SK-N-SH (cell line): Measurements from ENCODE around the gene CYP2C18. TPM values are rescaled to one million over a fixed set of nuclear protein-coding genes. Genes with fewer than 3 reads are reported as not detected.

Experiments
- CTCF ChIA-PET: fragments of 300-600, 350-600 bp; formaldehyde crosslinking; extraction: SDS; loops from one replicate; lab custom pipeline; 2021; lab: Yijun Ruan, JAX
- POLR2A ChIA-PET: fragments of 350-600 bp; sonication (Branson Sonifier 250); formaldehyde crosslinking; extraction: SDS; loops from one replicate; lab custom pipeline; 2020; ENCODE audit warnings: antibody characterized with exemption, inconsistent platforms; lab: Yijun Ruan, JAX
- DNase-seq: peaks from one replicate; pipeline ENCODE4 v3.0.0; 2012
- H2AFZ ChIP-seq: fragments of 200-600 bp; sonication (generic); 2 replicates; pipeline ENCODE4 v1.8.1; 2016; ENCODE audit warnings: antibody characterized with exemption, mild to moderate bottlenecking, low read depth
- H3F3A ChIP-seq: fragments of 200-600 bp; sonication (generic); replicated peaks from 2 replicates; pipeline ENCODE3; 2016; ENCODE audit warnings: antibody characterized with exemption, mild to moderate bottlenecking; ENCODE audit not compliant: insufficient read depth
- H3K27ac ChIP-seq, 2 experiments: fragments of 200-500 bp in 1 of 2; fragments of 200-600 bp in 1 of 2; sonication (Bioruptor generic) in 1 of 2; sonication (generic), shearing (Covaris generic) in 1 of 2; 2 replicates each; pipeline versions ENCODE4 v1.5.1 to v1.6.1; 2014 to 2016; ENCODE audit warnings: low read depth in 2 of 2, inconsistent platforms in 1 of 2, low read length in 1 of 2, mild to moderate bottlenecking in 1 of 2, mixed read lengths in 1 of 2
- H3K27me3 ChIP-seq: fragments of 200-600 bp; sonication (generic), shearing (Covaris generic); 2 replicates; pipeline ENCODE4 v1.6.1; 2016; ENCODE audit warnings: mixed run types; ENCODE audit not compliant: insufficient read depth
- H3K36me3 ChIP-seq, 2 experiments: fragments of 200-500 bp in 1 of 2; fragments of 200-600 bp in 1 of 2; sonication (Bioruptor generic) in 1 of 2; sonication (generic) in 1 of 2; replicated peaks in 1 of 2; 2 replicates each; pipeline versions ENCODE3 to v1.5.1; 2014 to 2016; ENCODE audit warnings: low read length in 1 of 2, mild to moderate bottlenecking in 1 of 2; ENCODE audit not compliant: insufficient read depth in 2 of 2, control insufficient read depth in 1 of 2
- H3K4me1 ChIP-seq, 2 experiments: fragments of 200-500 bp in 1 of 2; fragments of 200-600 bp in 1 of 2; sonication (Bioruptor generic) in 1 of 2; sonication (generic), shearing (Covaris generic) in 1 of 2; 2 replicates each; pipeline versions ENCODE4 v1.5.1 to v1.6.1; 2014 to 2016; ENCODE audit warnings: low read depth in 1 of 2, low read length in 1 of 2, mixed run types in 1 of 2; ENCODE audit not compliant: insufficient read depth in 2 of 2, control insufficient read depth in 1 of 2
- H3K4me2 ChIP-seq: fragments of 200-600 bp; sonication (generic), shearing (Covaris generic); 2 replicates; pipeline ENCODE4 v1.6.1; 2017; ENCODE audit warnings: mixed run types
- H3K4me3 ChIP-seq, 2 experiments: fragments of 200-500 bp in 1 of 2; fragments of 200-600 bp in 1 of 2; sonication (Bioruptor generic) in 1 of 2; sonication (generic), shearing (Covaris generic) in 1 of 2; 2 replicates each; pipeline versions ENCODE4 v1.5.1 to v1.8.1; 2014 to 2016; ENCODE audit warnings: low read depth in 2 of 2, inconsistent platforms in 1 of 2, low read length in 1 of 2, mild to moderate bottlenecking in 1 of 2, mixed read lengths in 1 of 2, moderate library complexity in 1 of 2
- H3K79me2 ChIP-seq: fragments of 200-600 bp; sonication (generic); 2 replicates; pipeline ENCODE4 v1.8.1; 2017; ENCODE audit warnings: mild to moderate bottlenecking; ENCODE audit not compliant: insufficient read depth
- H3K9ac ChIP-seq: fragments of 200-600 bp; sonication (generic); 2 replicates; pipeline ENCODE4 v1.6.1; 2017; ENCODE audit warnings: mixed run types
- H3K9me2 ChIP-seq: fragments of 200-600 bp; sonication (generic); 2 replicates; pipeline ENCODE4 v1.6.1; 2017; ENCODE audit warnings: mixed run types
- H3K9me3 ChIP-seq: fragments of 200-600 bp; sonication (generic); 2 replicates; pipeline ENCODE4 v1.6.1; 2017; ENCODE audit warnings: mixed run types, mild to moderate bottlenecking, moderate library complexity
- H4K20me1 ChIP-seq: fragments of 200-600 bp; sonication (generic); 2 replicates; pipeline ENCODE4 v1.6.1; 2017; ENCODE audit warnings: mild to moderate bottlenecking, mixed run types; ENCODE audit not compliant: insufficient read depth
- CTCF ChIP-seq: fragments of 200-600 bp; sonication (generic); IDR thresholded peaks from 2 replicates; pipeline ENCODE4 v1.6.1; 2017; ENCODE audit warnings: antibody characterized with exemption, mild to moderate bottlenecking, moderate library complexity
- EZH2phosphoT487 ChIP-seq: fragments of 200-600 bp; sonication (generic); IDR thresholded peaks from 2 replicates; pipeline ENCODE4 v1.6.1; 2017; ENCODE audit warnings: low read depth, mixed run types, mild to moderate bottlenecking, antibody characterized with exemption, moderate library complexity, borderline replicate concordance
- FOXM1 ChIP-seq: IDR thresholded peaks from 2 replicates; pipeline ENCODE4 v1.4.0; 2012; ENCODE audit warnings: low read depth, mild to moderate bottlenecking
- GATA2 ChIP-seq: sonication (generic); formaldehyde crosslinking; IDR thresholded peaks from 2 replicates; pipeline ENCODE4 v1.5.0; 2020; ENCODE audit warnings: mild to moderate bottlenecking, missing genetic modification reagents
- IRF3 ChIP-seq: fragments of 150-350 bp; IDR thresholded peaks from 2 replicates; pipeline ENCODE4 v1.6.1; 2016; ENCODE audit warnings: mild to moderate bottlenecking, low read depth, low read length
- JUND ChIP-seq: IDR thresholded peaks from 2 replicates; pipeline ENCODE4 v1.4.0; 2012
- NRF1 ChIP-seq: IDR thresholded peaks from 2 replicates; pipeline ENCODE4 v1.6.1; 2012; ENCODE audit warnings: low read depth, mild to moderate bottlenecking, low read length
- REST ChIP-seq: IDR thresholded peaks from 2 replicates; pipeline ENCODE4 v1.6.1; 2012; ENCODE audit warnings: mild to moderate bottlenecking, low read depth, low read length, moderate library complexity
- SIN3A ChIP-seq: IDR thresholded peaks from 2 replicates; pipeline ENCODE4 v1.6.1; 2012; ENCODE audit warnings: low read depth, mild to moderate bottlenecking, low read length, moderate library complexity, borderline replicate concordance
- TCF12 ChIP-seq: IDR thresholded peaks from 2 replicates; pipeline ENCODE4 v1.4.0; 2012
- TEAD4 ChIP-seq: IDR thresholded peaks from 2 replicates; pipeline ENCODE4 v1.4.0; 2012; ENCODE audit warnings: mild to moderate bottlenecking, borderline replicate concordance; ENCODE audit not compliant: insufficient read depth
- ZBTB33 ChIP-seq: IDR thresholded peaks from 2 replicates; pipeline ENCODE4 v1.4.0; 2012; ENCODE audit warnings: low read depth, borderline replicate concordance
- WGBS: methylation state at CpG from one replicate; pipeline ENCODE4 v1.1.6; 2017; ENCODE audit warnings: low lambda C conversion rate; 5-methylcytosine and 5-hydroxymethylcytosine counted together
- polyA plus RNA-seq, 3 experiments: library from polyadenylated mRNA; depleted of rRNA; stranded (reverse); fragments of >200 nt; gene quantifications; 2 replicates each; pipeline ENCODE4 v1.2.3, GENCODE V29; 2012

CYP2C18 gene
- polyA plus RNA-seq, 1 of the 3 experiments (the other 2 are of a cell fraction), result not detected

GRCh38 chr10:94780844-94781243 lies 97.3 kb downstream of the CYP2C18 start:
- 44% methylated on average over 1 of the region's 1 CpG for WGBS
- H3K27me3 ChIP-seq, result no peaks in the 10 kb centered on the region
- no peaks in the 10 kb centered on the region for H3K79me2 ChIP-seq
- no peak overlapping the region for H3K4me3 ChIP-seq
- H3K9me3 ChIP-seq, result no peaks in the 10 kb centered on the region
- H3K4me1 ChIP-seq, result no peaks in the 10 kb centered on the region
- TF ChIP-seq NRF1 (no peak), TEAD4 (no peak), IRF3 (no peak)
- TF ChIP-seq, all 33 proteins: peak for 0
- H4K20me1 ChIP-seq, result no peaks in the 10 kb centered on the region
- no peak for DNase-seq
- H3K36me3 ChIP-seq, result no peaks in the 10 kb centered on the region
- no peak overlapping the region for H3K4me2 ChIP-seq
- no peaks in the 10 kb centered on the region for H3K9me2 ChIP-seq
- ChIA-PET POLR2A (no interaction called here), CTCF (no interaction called here)
- no peak overlapping the region for H2AFZ ChIP-seq
- H3K9ac ChIP-seq, result no peak overlapping the region
- H3K27ac ChIP-seq, result no peak overlapping the region
- H3F3A ChIP-seq, result no peaks in the 10 kb centered on the region

- H3K4me2 ChIP-seq, result no peak overlapping the region
- H3K4me1 ChIP-seq, result no peaks in the 10 kb centered on the region
- POLR2A ChIA-PET, result no interaction called here
- TF ChIP-seq GATA2 (CRISPR knock-in tag) (no peak), JUND (no peak), EZH2phosphoT487 (no peak), REST (no peak), CTCF (no peak), TCF12 (no peak), SIN3A (no peak), NRF1 (no peak), ZBTB33 (no peak), FOXM1 (no peak), TEAD4 (no peak)
- DNase-seq, result no peak
- no peak overlapping the region for H3K4me3 ChIP-seq
- H3K27me3 ChIP-seq, result no peaks in the 10 kb centered on the region
- CTCF ChIA-PET, result no interaction called here
- H3K9me2 ChIP-seq, result no peaks in the 10 kb centered on the region
- H3K27ac ChIP-seq, result no peak overlapping the region
- H2AFZ ChIP-seq, result no peak overlapping the region
- H3K9me3 ChIP-seq, result no peaks in the 10 kb centered on the region
- H3K36me3 ChIP-seq, result no peaks in the 10 kb centered on the region
- H3F3A ChIP-seq, result no peaks in the 10 kb centered on the region
- H3K9ac ChIP-seq, result no peak overlapping the region
- no peaks in the 10 kb centered on the region for H4K20me1 ChIP-seq
- H3K79me2 ChIP-seq, result no peaks in the 10 kb centered on the region
Observed at GRCh38 chr10:94784256-94784655, 100.7 kb downstream of the CYP2C18 start.
